GM19099 (cell line): Measurements from ENCODE around the gene SNAPC1.

ENCODE experiments used
- POLR2A ChIP-seq: IDR thresholded peaks from 3 replicates; pipeline ENCODE4 v1.6.1; 2011; ENCODE audit warnings: low read depth; ENCODE audit not compliant: insufficient read length; ENCODE audit errors: extremely low read depth

Gene SNAPC1

DNA sequence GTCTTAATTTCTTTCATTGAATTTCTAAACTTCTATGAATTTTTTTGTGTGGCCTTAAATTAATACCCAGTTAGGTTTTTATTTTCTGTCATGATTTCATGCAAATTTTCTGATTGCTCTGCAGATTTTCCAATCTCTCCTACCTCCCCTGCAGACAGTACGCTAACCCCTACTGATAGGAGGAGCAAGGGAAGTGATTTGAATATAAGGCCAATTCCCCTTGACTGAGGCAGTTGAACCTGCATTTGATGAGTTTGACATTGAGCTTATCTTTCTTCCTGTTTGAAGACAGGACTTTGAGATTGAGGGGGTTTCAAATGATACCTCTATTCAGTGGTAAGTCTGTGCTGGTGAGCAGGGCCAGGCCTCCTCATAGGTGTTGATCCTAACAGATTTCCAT, 74.6 kb downstream of the SNAPC1 start:
- no peak for TF ChIP-seq POLR2A

DNA sequence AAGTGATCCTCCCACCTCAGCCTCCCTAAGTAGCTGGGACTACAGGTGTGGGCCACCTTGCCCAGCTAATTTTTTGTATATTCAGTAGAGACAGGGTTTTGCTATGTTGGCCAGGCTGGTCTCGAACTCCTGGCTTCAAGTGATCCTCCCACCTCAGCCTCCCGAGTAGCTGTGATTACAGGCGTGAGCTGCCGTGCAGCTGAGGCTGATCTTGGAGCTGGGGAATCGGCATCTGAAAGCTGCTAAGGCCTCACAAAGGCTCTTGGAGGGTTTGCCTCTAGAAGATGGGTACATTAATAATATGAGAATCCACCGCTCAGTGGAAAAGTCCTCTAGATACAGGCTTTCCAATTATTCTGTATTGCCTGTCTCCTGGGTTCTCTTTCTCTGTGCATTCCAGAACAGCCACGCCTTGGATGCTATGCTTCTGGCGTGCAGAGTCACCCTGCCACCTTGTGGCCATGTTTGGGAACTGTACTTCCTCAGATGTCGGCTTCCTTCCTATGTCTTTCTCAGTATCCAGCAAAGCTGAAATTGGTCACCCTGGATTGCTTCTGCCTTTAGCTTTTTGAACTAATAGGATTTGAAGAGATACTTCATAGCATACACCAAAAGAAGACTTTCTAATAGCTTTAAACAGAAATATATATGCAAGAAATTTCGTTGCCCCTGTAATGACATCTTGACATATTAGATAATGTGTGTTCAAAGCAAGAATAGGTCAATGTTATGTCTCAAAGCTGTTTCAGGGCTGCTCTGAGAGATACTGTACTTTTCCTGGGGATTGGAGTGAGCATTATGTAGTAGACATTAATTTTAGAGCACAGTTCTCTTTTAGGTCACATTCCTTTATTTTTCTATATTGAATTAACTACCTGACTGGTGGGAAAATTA, 75.4 kb downstream of the SNAPC1 start:
- no peak for TF ChIP-seq POLR2A

DNA sequence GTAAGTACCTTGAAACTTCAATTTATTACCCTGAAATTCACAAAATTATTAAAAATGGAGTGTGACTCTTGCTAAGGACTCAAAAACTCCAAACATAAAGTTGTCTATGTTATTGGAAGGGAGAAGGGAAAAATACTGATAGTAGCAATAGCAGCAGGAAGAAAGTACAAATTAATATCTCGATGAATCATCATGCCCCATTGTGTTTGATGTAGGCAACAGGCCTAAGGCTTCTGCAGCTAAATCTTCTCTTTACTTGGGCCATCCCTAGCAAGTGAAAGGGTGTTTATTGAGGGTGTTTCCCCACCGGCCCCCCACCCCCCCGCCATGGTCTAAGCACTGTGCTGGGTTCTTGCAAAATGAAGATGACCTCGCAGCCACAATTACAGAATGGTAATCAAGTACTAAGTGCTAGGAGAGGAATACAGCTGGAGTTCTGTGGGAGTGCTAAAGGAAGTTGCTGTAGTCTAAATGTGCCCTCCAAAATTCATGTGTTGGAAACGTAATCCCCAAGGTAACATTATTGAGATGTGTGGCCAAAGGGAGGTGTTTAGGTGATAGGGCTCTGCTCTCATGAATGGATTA, 76.5 kb downstream of the SNAPC1 start:
- no peak for TF ChIP-seq POLR2A

DNA sequence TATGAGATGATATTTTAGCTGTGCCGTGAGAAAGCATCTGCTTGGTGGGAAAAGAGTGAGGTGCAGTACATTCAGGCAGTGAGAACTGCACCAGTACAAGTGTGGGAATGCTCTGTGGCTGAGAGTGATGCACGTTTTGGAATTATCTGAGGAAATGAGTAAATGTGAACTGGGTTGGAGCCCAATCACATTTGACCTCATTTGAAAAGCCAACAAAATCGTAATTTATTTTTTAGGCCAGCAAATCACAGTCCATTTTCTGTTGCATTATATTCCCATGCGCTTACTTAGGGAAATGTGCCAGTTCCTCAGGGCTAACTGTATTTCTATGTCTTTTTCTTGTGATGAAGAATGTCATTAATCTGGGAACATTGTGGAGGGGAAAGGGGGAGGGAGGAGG, 77.3 kb downstream of the SNAPC1 start:
- no peak for TF ChIP-seq POLR2A

DNA sequence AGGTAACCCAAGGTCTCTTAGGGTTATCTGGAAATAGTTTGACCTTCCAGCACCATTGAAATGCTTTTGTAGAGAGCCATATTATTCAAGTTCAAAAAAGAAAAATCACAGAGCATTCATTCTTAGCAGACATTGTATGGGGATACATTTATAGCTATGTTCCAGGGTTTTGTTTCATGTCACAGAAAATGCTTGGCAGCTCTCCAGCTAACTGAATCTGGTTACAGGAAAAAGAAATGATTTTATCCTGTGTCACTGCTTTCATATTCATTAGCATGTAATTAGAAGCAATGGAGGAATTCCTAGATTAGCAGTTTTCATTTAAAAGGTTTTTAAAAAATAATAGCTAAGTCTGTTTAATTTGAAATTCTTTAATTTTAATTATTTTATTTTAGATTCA, 78.9 kb downstream of the SNAPC1 start:
- TF ChIP-seq POLR2A, result no peak
